SK-N-SH treated with all-trans-retinoic acid at 6 μM for 48 hours (cell line): ENCODE measurements around the gene PARP15.
A peak's percentile ranks its signal among the peaks of the same experiment; 100 is the strongest.

Experiments used
- ATAC-seq: fragments of 200-7000 bp; cut with Tn5 transposase; 3 replicates; pipeline ENCODE4 v1.9.1; 2020; ENCODE audit warnings: mild to moderate bottlenecking, moderate library complexity
- BACH2 ChIP-seq: fragments of 250-450 bp; sonication (Bioruptor Pico); IDR thresholded peaks from 2 replicates; pipeline ENCODE4 v1.9.0; 2021; ENCODE audit warnings: mild to moderate bottlenecking, borderline replicate concordance
- CREB5 ChIP-seq: fragments of 250-450 bp; sonication (Bioruptor Pico); IDR thresholded peaks from 2 replicates; pipeline ENCODE4 v1.5.1; 2020; ENCODE audit warnings: low read depth, mild to moderate bottlenecking, moderate library complexity
- CSRNP3 ChIP-seq: fragments of 250-450 bp; sonication (Bioruptor Pico); IDR thresholded peaks from 2 replicates; pipeline ENCODE4 v1.5.1; 2021; ENCODE audit warnings: mild to moderate bottlenecking, moderate library complexity
- ESRRG ChIP-seq: fragments of 250-450 bp; sonication (Bioruptor Pico); IDR thresholded peaks from 2 replicates; pipeline ENCODE4 v1.6.1; 2021; ENCODE audit warnings: mild to moderate bottlenecking
- GLIS3 ChIP-seq: fragments of 250-450 bp; sonication (Bioruptor Pico); IDR thresholded peaks from 2 replicates; pipeline ENCODE4 v1.5.0; 2020; ENCODE audit warnings: mild to moderate bottlenecking, moderate library complexity
- OSR1 ChIP-seq: fragments of 250-450 bp; sonication (Bioruptor Pico); IDR thresholded peaks from 2 replicates; pipeline ENCODE4 v1.8.0; 2022; ENCODE audit warnings: moderate library complexity, mild to moderate bottlenecking, inconsistent platforms
- PATZ1 ChIP-seq: fragments of 250-450 bp; sonication (Bioruptor Pico); IDR thresholded peaks from 2 replicates; pipeline ENCODE4 v1.8.0; 2020; ENCODE audit warnings: mild to moderate bottlenecking, moderate library complexity, borderline replicate concordance
- PPARA ChIP-seq: fragments of 250-450 bp; sonication (Bioruptor Pico); IDR thresholded peaks from 2 replicates; pipeline ENCODE4 v1.5.0; 2020; ENCODE audit warnings: mild to moderate bottlenecking, borderline replicate concordance
- RARB ChIP-seq: fragments of 250-450 bp; sonication (Bioruptor Pico); IDR thresholded peaks from 2 replicates; pipeline ENCODE4 v1.8.0; 2021; ENCODE audit warnings: mild to moderate bottlenecking, moderate library complexity
- SNAI2 ChIP-seq: fragments of 250-450 bp; sonication (Bioruptor Pico); IDR thresholded peaks from 2 replicates; pipeline ENCODE4 v1.5.0; 2020; ENCODE audit warnings: mild to moderate bottlenecking, moderate library complexity
- TCF4 ChIP-seq: fragments of 250-450 bp; sonication (Bioruptor Pico); IDR thresholded peaks from 2 replicates; pipeline ENCODE4 v1.8.0; 2021; ENCODE audit warnings: mild to moderate bottlenecking, moderate library complexity, borderline replicate concordance
- TOX ChIP-seq: fragments of 250-450 bp; sonication (Bioruptor Pico); IDR thresholded peaks from 2 replicates; pipeline ENCODE4 v1.8.0; 2021; ENCODE audit warnings: mild to moderate bottlenecking, moderate library complexity, borderline replicate concordance
- TSHZ2 ChIP-seq: fragments of 250-450 bp; sonication (Bioruptor Pico); IDR thresholded peaks from 2 replicates; pipeline ENCODE4 v1.5.0; 2020; ENCODE audit warnings: mild to moderate bottlenecking, moderate library complexity
- ZFP30 ChIP-seq: fragments of 450-650 bp; formaldehyde crosslinking; IDR thresholded peaks from 2 replicates; pipeline ENCODE4 v1.5.0; 2022; ENCODE audit warnings: mild to moderate bottlenecking, moderate library complexity
- ZNF70 ChIP-seq: fragments of 450-650 bp; formaldehyde crosslinking; IDR thresholded peaks from 2 replicates; pipeline ENCODE4 v1.5.0; 2020; ENCODE audit warnings: mild to moderate bottlenecking, moderate library complexity
- ZNF8 ChIP-seq: fragments of 450-650 bp; formaldehyde crosslinking; IDR thresholded peaks from 2 replicates; pipeline ENCODE4 v1.5.0; 2020; ENCODE audit warnings: mild to moderate bottlenecking, moderate library complexity

PARP15 gene

GRCh38 chr3:122678506-122678905 lies 101.1 kb downstream of the PARP15 start (continued):
- TF ChIP-seq TSHZ2 (CRISPR knock-in tag) (no peak), TOX (CRISPR knock-in tag) (no peak), ZNF8 (CRISPR knock-in tag) (no peak), ESRRG (CRISPR knock-in tag) (no peak)
- TF ChIP-seq, all 23 proteins: peak for 0

GRCh38 chr3:122679085-122679881 lies 101.8 kb downstream of the PARP15 start:
- no peak for TF ChIP-seq TCF4 (CRISPR knock-in tag)
- TF ChIP-seq PATZ1 (CRISPR knock-in tag): no peak
- no peak for TF ChIP-seq ZNF8 (CRISPR knock-in tag)
- no peak for TF ChIP-seq GLIS3 (CRISPR knock-in tag)
- no peak for TF ChIP-seq BACH2 (CRISPR knock-in tag)
- TF ChIP-seq OSR1 (CRISPR knock-in tag): no peak
- TF ChIP-seq CSRNP3 (CRISPR knock-in tag): no peak
- TF ChIP-seq CREB5 (CRISPR knock-in tag): no peak
- TF ChIP-seq RARB: no peak
- no peak for TF ChIP-seq PPARA (CRISPR knock-in tag)
- peak; percentile 83 for ATAC-seq

GRCh38 chr3:122679882-122680474 lies 102.5 kb downstream of the PARP15 start:
- TF ChIP-seq PPARA (CRISPR knock-in tag): no peak
- TF ChIP-seq TOX (CRISPR knock-in tag): no peak
- no peak for TF ChIP-seq SNAI2
- no peak for TF ChIP-seq RARB
- no peak for TF ChIP-seq OSR1 (CRISPR knock-in tag)
- TF ChIP-seq TCF4 (CRISPR knock-in tag): no peak
- TF ChIP-seq CSRNP3 (CRISPR knock-in tag): no peak
- no peak for TF ChIP-seq ZFP30 (CRISPR knock-in tag)
- TF ChIP-seq PATZ1 (CRISPR knock-in tag): no peak
- no peak for TF ChIP-seq TSHZ2 (CRISPR knock-in tag)
- no peak for TF ChIP-seq ZNF70
- ATAC-seq: peak; percentile 19
